SU-DHL-6 (cell line): Measurements from ENCODE around the gene OTUD6A.

ENCODE experiments used
- EZH2phosphoT487 ChIP-seq: fragments of 200-600 bp; sonication (generic), shearing (Covaris generic); conservative IDR thresholded peaks from 2 replicates; pipeline ENCODE4 v1.6.1; 2018; ENCODE audit warnings: mild to moderate bottlenecking, antibody characterized with exemption, low read length, moderate library complexity, mixed read lengths
- TF ChIP-seq, protein P1 (sequence below): fragments of 200-600 bp; sonication (generic); IDR thresholded peaks from one replicate; pipeline ENCODE4 v1.5.1; 2017; ENCODE audit warnings: antibody characterized with exemption, mild to moderate bottlenecking, low read length, moderate library complexity; ENCODE audit not compliant: insufficient read depth, poor library complexity, severe bottlenecking

DNA sequence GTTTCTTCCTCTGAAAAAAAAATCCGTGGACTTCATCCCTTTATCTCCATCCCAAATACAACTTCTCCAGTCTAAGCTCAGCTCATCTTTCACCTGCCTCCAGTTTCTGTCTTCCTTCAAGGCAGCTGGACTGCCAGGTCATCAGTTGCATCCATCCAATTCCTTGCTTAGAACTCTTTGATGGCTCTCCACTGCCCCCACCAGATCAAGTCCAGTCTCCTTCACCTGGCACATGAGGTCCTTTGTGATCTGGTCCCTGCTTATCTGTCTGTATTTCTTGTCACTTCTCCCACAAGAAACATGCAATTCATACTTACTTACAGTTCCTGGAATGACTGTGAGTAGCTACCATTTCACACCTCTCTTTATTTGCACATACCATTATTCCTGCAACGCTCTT, 33.8 kb downstream of the OTUD6A start:
- TF ChIP-seq, protein P1, sequence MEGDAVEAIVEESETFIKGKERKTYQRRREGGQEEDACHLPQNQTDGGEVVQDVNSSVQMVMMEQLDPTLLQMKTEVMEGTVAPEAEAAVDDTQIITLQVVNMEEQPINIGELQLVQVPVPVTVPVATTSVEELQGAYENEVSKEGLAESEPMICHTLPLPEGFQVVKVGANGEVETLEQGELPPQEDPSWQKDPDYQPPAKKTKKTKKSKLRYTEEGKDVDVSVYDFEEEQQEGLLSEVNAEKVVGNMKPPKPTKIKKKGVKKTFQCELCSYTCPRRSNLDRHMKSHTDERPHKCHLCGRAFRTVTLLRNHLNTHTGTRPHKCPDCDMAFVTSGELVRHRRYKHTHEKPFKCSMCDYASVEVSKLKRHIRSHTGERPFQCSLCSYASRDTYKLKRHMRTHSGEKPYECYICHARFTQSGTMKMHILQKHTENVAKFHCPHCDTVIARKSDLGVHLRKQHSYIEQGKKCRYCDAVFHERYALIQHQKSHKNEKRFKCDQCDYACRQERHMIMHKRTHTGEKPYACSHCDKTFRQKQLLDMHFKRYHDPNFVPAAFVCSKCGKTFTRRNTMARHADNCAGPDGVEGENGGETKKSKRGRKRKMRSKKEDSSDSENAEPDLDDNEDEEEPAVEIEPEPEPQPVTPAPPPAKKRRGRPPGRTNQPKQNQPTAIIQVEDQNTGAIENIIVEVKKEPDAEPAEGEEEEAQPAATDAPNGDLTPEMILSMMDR = no peak
- no peak for TF ChIP-seq EZH2phosphoT487
